GM20000 (cell line): ENCODE results near the gene TMED5.

Experiments
- DNase-seq: peaks from one replicate; pipeline ENCODE4 v3.0.0; 2012; ENCODE audit warnings: low spot score
- CTCF ChIP-seq: IDR thresholded peaks from 2 replicates; pipeline ENCODE4 v1.5.1; 2012; ENCODE audit warnings: mild to moderate bottlenecking, control low read depth; ENCODE audit errors: extremely low read depth, missing control alignments

TMED5 gene

GRCh38 chr1:93206567-93206954, 26.3 kb upstream of the TMED5 start:
- no peak for TF ChIP-seq CTCF
- no peak for DNase-seq

- no peak for TF ChIP-seq CTCF
- DNase-seq, result no peak
These were observed 25.8 kb upstream of the TMED5 start for GRCh38 chr1:93205892-93206566.

- no peak for DNase-seq
- no peak for TF ChIP-seq CTCF
These were observed 20.5 kb upstream of the TMED5 start for GRCh38 chr1:93200714-93201113.

- no peak for TF ChIP-seq CTCF
- no peak for DNase-seq
These were observed 19.9 kb upstream of the TMED5 start for GRCh38 chr1:93200086-93200620.

GRCh38 chr1:93199150-93199549, 18.9 kb upstream of the TMED5 start:
- DNase-seq, result no peak
- no peak for TF ChIP-seq CTCF

GRCh38 chr1:93196591-93196990, 16.4 kb upstream of the TMED5 start:
- no peak for TF ChIP-seq CTCF
- DNase-seq, result no peak

- no peak for DNase-seq
- TF ChIP-seq CTCF, result no peak
These were observed 14.2 kb upstream of the TMED5 start for GRCh38 chr1:93194231-93194990.
